ENCODE data around the gene GABRQ. TPM values are rescaled to one million over a fixed set of nuclear protein-coding genes. Genes with fewer than 3 reads are reported as not detected.

Gene GABRQ
- total and polyA plus RNA-seq, 10 donors = 0.02 to 0.09 TPM; not detected in 8

DNA sequence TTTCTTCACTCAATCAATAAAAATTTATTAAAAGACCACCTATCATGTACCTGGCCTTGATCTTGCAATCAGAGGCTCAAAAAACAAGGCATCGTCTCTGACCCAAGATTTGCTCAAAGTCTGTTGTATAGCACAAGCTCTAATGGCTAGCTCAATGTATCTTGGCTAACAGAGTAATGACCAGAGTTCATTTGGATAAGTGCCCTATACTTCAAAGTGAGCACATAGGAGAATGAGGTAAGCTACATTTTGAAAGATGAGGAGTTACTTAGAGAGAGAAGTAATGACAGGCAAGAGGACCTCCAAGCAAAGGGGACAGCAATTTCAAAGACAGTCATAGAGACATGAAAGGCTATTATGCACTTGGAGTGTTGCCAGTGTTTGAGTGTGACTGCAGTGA, 22.9 kb upstream of the GABRQ start:
- no peaks in the 10 kb centered on the region for H3K36me3 ChIP-seq
- H3K4me1 ChIP-seq = no peaks in the 10 kb centered on the region
- no peak overlapping the region for H3K27ac ChIP-seq
- no peak for DNase-seq
- no peak for TF ChIP-seq POLR2AphosphoS5 (IDR thresholded peaks at IDR 0.05)
- TF ChIP-seq, protein P1, sequence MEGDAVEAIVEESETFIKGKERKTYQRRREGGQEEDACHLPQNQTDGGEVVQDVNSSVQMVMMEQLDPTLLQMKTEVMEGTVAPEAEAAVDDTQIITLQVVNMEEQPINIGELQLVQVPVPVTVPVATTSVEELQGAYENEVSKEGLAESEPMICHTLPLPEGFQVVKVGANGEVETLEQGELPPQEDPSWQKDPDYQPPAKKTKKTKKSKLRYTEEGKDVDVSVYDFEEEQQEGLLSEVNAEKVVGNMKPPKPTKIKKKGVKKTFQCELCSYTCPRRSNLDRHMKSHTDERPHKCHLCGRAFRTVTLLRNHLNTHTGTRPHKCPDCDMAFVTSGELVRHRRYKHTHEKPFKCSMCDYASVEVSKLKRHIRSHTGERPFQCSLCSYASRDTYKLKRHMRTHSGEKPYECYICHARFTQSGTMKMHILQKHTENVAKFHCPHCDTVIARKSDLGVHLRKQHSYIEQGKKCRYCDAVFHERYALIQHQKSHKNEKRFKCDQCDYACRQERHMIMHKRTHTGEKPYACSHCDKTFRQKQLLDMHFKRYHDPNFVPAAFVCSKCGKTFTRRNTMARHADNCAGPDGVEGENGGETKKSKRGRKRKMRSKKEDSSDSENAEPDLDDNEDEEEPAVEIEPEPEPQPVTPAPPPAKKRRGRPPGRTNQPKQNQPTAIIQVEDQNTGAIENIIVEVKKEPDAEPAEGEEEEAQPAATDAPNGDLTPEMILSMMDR (IDR thresholded peaks at IDR 0.05 in 8 of 11, conservative IDR thresholded peaks at IDR 0.05 in 3 of 11) = no peak
- no peak for TF ChIP-seq POLR2A (IDR thresholded peaks at IDR 0.05)
- H3K27me3 ChIP-seq (replicated peaks in 1 of 7) = peaks cover 0 to 5% (median 0%) of the 10 kb centered on the region in 7 donors
- WGBS, 5 donors = 67 to 84% (median 71%) methylated on average over 1 of the region's 1 CpG
- H3K9me3 ChIP-seq = no peaks in the 10 kb centered on the region
- intact Hi-C loops (cut with DNase I; ENCODE audit: low total_unique reads) = no loop called here
- H3K4me3 ChIP-seq = no peak overlapping the region

DNA sequence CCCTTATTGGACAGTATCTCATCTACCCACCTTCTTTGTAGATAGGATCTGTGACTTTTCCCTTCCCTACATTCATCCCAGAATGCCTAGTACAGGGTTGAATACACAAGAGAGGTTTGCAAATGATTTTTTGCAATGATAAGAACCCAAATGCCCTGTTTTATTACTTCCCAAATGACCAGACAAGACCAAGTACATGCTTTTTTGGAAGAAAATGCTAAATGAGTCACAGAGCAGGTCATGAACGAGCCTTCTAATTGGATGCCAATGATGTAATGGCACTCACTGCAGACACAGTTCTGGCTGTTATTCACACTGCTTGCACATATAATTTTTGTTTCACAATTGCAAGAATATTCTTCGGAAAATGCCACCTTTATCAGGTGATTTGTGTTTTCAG, 17.8 kb upstream of the GABRQ start:
- intact Hi-C loops (cut with DNase I; ENCODE audit: low total_unique reads) = no loop called here
- H3K27me3 ChIP-seq (replicated peaks in 1 of 7) = peaks cover 0 to 9% (median 0%) of the 10 kb centered on the region in 7 donors
- H3K9me3 ChIP-seq = no peaks in the 10 kb centered on the region
- WGBS, 5 donors = 57 to 89% (median 77%) methylated on average over 2 of the region's 2 CpGs
- no peak for DNase-seq
- H3K4me1 ChIP-seq = no peaks in the 10 kb centered on the region
- TF ChIP-seq POLR2AphosphoS5 (IDR thresholded peaks at IDR 0.05) (no peak), POLR2A (IDR thresholded peaks at IDR 0.05) (no peak)
- TF ChIP-seq, protein P1 (IDR thresholded peaks at IDR 0.05 in 8 of 11, conservative IDR thresholded peaks at IDR 0.05 in 3 of 11) = no peak
- no peak overlapping the region for H3K27ac ChIP-seq
- H3K36me3 ChIP-seq = no peaks in the 10 kb centered on the region
- H3K4me3 ChIP-seq = no peak overlapping the region

DNA sequence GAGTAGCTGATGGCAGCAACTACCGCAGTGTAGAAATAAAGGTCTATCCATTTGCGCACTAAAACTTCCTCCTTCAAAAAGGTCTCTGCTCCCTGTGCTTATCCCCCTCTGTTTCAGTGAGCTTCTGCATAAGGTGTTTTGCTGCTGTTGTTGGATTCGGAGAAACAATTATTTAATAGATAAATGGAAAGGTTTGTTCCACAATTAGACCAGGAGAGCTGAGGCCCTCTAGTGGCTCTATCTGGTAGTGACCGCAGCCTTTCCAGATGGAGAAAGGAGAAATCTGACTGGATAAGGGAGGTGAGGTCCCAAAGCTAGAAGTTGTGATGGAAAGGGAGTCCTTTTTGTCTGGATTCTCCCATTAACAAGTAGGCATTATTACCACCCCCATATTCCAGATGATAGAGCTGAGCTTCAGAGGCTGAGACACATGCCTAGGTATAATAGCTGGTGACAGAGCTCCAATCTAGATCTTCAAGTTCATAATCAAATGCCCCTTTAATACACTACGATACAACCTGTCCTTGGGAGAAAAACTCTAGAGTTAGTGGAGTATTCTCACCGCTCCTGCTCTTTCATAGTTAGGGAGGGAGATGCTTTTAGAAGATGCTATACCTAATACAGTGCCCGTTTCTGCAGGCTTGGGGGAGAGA, 5.1 kb upstream of the GABRQ start:
- no peak overlapping the region for H3K4me3 ChIP-seq
- TF ChIP-seq, protein P1 (IDR thresholded peaks at IDR 0.05 in 8 of 11, conservative IDR thresholded peaks at IDR 0.05 in 3 of 11) = peak; percentile 23 to 78 (median 68)
- no peak for TF ChIP-seq POLR2AphosphoS5 (IDR thresholded peaks at IDR 0.05)
- intact Hi-C loops (cut with DNase I; ENCODE audit: low total_unique reads) = loop anchor here (5.0 kb wide), 1 partner anchor 885 kb away; no protein-coding TSS in a partner anchor
- WGBS, 5 donors = 48 to 58% (median 52%) methylated on average over 7 of the region's 7 CpGs
- peaks cover 0 to 20% (median 12%) of the 10 kb centered on the region in 7 donors for H3K27me3 ChIP-seq (replicated peaks in 1 of 7)
- H3K9me3 ChIP-seq = no peaks in the 10 kb centered on the region
- DNase-seq = no peak
- no peak overlapping the region for H3K27ac ChIP-seq
- no peaks in the 10 kb centered on the region for H3K36me3 ChIP-seq
- peaks cover 0 to 2% (median 0%) of the 10 kb centered on the region in 6 donors for H3K4me1 ChIP-seq

DNA sequence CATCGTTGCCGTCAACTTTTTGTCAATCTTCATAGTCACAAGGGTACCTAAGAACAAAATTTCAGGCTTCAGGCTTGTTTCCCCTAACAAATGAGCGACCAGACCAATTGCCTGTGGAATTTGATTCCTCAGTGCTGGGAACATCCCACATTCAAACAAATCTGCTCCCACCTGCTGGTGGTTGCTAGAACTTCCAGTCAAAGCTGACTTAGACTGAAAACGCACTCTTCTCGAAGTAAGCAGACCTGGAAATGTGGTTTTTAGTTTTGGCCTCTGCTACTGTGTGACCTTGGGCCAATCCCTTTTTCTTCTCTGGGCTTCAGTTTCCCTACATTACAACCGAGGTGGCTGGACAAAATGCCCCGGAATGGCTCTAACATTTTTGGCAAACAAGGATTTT, 1.8 kb upstream of the GABRQ start:
- TF ChIP-seq POLR2A (IDR thresholded peaks at IDR 0.05) (no peak), POLR2AphosphoS5 (IDR thresholded peaks at IDR 0.05) (no peak)
- TF ChIP-seq, protein P1 (IDR thresholded peaks at IDR 0.05 in 8 of 11, conservative IDR thresholded peaks at IDR 0.05 in 3 of 11) = peak in 6 of 11 experiments; percentile 19 to 40 (median 36)
- H3K27me3 ChIP-seq (replicated peaks in 1 of 7) = peaks cover 0 to 51% (median 36%) of the 10 kb centered on the region in 7 donors
- no peak overlapping the region for H3K27ac ChIP-seq
- H3K4me3 ChIP-seq = no peak overlapping the region
- no peaks in the 10 kb centered on the region for H3K36me3 ChIP-seq
- WGBS, 5 donors = 9 to 18% (median 13%) methylated on average over 6 to 7 of the region's 7 CpGs
- H3K4me1 ChIP-seq = peaks cover 0 to 5% (median 0%) of the 10 kb centered on the region in 6 donors
- DNase-seq = no peak
- H3K9me3 ChIP-seq = no peaks in the 10 kb centered on the region
- intact Hi-C loops (cut with DNase I; ENCODE audit: low total_unique reads) = no loop called here

Measured in spleen (tissue), 11 donors.